HG03159 (cell line): Measurements from ENCODE around the gene RXRA.

ENCODE experiments used
- ATAC-seq: cut with Tn5 transposase; IDR thresholded peaks from one replicate; pipeline ENCODE4 v1.9.1; 2021; ENCODE audit warnings: mild to moderate bottlenecking, moderate library complexity; ENCODE audit not compliant: unreplicated experiment

The RXRA gene

DNA sequence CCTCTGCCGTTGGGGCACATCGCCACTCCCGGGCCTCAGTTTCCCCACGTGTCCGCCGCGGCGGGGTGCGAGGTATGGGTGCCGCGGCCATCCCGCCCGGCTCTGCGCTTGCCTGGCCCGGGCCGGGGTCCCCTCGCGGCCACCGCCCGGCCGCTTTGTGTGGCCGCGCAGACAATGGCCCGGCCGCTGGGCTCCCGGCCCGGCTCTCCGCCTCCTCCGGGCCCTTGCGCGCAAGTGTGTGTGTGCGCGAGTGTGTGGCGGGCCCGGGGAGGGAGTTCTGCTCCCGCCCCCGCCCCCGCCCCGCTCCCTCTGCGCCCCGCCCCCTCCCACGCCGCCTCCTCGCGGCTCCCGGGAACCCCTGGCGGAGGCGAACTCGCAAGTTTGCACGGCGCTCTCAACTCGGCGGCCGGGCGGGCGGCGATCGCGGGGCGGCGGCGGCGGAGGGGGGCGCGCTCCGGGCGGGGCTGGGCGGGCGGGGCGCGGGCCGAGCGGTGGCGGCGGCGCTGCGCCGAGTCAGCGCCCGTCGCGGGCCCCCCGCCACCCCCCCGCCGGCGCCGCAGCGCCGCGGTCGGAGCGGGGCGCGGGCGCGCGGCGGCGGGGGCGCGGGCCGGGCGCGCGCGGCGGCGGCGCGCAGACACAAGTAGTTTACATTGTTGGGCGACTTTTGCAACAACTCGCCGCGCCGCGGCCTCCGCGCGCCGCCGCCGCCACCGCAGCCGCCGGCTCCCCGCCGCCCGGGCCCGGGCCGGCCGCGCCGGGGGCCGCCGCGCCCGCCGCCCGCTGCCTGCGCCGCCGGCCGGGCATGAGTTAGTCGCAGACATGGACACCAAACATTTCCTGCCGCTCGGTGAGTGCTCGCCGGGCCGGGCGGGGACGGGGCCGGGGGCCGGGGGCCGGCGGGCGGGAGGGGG lies at the start of gene RXRA:
TSS of gene RXRA (plus strand) at position 643 of the 911 bp plus-strand sequence. CDS start at position 820, 177 bp downstream.
- ATAC-seq = no peak

GRCh38 chr9:134278286-134278685 lies 48.0 kb upstream of the RXRA start:
- no peak for ATAC-seq

GRCh38 chr9:134278974-134279640 lies 47.1 kb upstream of the RXRA start:
- no peak for ATAC-seq

DNA sequence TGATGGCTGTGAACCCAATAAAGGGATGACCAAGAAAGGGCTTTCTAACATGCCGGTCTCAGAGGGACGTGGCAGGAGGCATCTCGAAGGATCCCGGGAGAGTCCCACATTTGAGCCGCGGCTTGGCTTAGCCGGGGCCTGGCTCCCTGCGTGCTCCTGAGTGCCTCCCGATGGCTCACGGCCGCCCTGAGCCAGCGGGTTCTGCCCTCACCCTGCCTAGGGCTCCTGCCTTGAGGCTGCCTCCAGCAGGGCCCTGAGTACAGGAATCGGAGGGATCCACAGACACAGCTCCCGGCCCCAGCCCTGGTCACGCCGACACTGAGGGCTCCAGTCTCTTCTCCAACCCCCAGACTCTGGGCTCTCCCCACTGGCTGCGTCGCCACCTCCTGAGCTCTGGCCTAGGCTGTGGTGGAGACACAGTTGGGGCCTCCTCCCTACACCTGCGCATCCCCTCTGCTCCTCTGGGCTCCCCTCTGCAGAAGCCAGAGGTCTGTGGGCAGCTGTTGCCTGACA lies 44.1 kb upstream of the RXRA start:
- no peak for ATAC-seq

GRCh38 chr9:134283111-134283515 lies 43.1 kb upstream of the RXRA start:
- no peak for ATAC-seq

DNA sequence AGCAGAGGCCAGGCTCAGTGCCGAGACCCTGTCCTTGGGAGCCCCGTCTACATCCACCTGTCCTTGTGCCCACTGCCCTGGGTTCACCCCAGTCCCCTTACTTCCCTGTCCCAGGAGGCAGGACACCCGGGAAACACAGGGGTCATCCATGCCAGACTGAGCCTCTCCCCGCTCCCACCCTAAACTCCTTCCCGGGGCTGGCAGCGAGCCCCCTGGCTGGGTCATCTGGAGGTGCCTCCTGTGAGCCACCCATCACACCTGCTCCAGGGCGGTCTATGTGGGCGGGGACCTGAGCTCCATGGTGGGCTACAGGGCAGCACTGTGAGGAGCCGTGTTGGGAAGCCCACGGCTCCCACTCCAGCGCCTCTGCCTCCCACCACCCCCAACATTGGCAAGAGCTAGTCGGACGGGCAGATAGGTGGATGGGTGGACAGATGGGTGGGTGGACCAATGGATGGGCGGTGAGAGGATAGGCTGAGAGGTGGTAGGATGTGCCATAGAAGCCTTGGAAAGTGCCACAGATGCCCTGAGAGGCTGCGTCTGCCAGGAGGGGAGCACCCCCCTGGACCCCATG lies 42.5 kb upstream of the RXRA start:
- ATAC-seq = no peak

DNA sequence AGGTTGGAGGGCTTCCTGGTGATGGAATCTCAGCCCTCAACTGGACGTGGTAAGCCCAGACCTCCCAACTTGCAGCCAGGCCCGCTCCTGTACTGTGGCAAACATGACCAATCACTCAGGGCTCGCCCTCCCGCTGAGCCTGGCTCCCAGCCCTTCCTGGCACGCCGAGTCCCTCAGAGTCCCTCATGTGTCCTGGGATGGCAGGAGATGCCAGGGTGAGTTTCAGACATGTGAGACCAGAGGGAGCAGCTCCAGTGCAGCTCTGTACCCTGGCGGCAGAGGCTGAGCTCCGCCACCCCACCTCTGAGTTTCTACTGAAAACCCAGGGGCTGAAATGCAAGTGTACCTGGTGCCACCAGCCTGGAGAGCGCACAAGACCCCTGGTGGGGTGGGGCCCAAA lies 42.0 kb upstream of the RXRA start:
- ATAC-seq = no peak

DNA sequence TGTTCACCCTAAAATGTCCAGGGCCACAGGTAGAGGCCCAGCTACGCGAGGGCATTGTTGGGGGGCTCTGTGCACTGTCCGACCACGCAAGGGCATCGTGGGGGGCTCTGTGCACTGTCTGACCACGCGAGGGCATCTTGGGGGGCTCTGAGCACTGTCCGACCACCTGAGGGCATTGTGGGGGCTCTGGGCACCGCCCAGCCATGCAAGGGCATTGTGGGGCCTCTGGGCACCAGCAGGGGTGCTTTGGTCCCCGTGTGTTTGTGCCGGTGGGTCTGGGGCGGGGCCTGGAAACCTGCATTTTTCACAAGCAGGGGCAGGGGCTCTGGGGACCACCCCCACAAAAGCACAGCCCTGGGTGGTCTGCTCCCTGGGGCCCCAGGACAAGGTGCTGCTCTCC lies 41.5 kb upstream of the RXRA start:
- ATAC-seq = no peak

DNA sequence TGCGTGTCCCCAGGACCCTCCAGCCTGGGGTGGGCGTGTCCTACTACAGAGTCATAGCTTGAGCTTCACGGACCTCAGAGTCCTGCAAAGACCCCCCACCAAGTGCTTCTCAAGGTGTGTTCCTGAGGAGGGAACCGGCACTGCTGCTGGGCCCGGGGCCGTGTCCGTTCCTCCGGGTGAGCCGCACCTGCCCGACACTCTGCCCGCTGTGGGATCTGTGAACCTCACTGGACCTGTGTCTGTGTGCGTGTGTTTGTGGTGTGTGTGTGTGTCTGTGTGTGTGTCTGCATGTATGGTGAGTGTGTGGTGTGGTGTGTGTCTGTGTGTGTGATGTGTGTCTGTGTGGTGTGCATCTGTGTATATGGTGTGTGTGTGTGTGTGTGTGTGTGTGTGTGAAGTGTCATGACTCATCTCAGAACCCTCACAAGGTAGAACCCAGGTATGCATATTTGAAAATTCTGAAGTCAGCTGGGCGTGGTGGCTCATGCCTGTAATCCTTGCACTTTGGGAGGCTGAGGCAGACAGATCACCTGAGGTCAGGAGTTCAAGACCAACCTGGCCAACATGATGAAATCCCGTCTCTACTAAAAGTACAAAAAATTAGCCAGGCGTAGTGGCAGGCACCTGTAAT lies 40.9 kb upstream of the RXRA start:
- ATAC-seq = no peak

- ATAC-seq = no peak
Observed at GRCh38 chr9:134286471-134287245, 39.6 kb upstream of the RXRA start.

- ATAC-seq = no peak
Observed at GRCh38 chr9:134287591-134288491, 38.4 kb upstream of the RXRA start.

DNA sequence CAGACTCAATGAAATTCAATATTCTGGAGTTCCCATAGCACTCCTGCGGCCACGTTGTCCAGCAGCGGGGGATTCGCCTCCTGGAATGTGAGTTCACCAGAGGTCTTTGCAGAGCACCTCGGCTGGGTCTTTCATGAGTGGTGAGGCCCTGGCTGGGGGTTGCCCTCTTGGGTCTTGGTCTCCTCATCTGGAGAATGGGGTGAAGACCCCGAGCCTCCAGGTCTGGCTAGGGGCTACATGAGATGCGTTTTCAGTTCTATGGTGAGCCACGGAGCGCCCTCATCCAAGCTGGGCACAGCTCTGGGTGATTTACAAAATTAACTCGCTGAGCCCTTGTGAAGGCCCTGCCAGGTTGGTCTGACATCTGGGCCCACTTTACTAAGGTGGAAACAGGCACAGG lies 37.5 kb upstream of the RXRA start:
- ATAC-seq = no peak

GRCh38 chr9:134289241-134289875 lies 36.9 kb upstream of the RXRA start:
- ATAC-seq = no peak

GRCh38 chr9:134290603-134291451 lies 35.4 kb upstream of the RXRA start:
- ATAC-seq = no peak

- no peak for ATAC-seq
Observed at GRCh38 chr9:134291452-134291881, 34.8 kb upstream of the RXRA start.

GRCh38 chr9:134291961-134292871 lies 34.0 kb upstream of the RXRA start:
- no peak for ATAC-seq

GRCh38 chr9:134293031-134293521 lies 33.2 kb upstream of the RXRA start:
- ATAC-seq = no peak
